Measurements from ENCODE around the gene ZDHHC14. TPM values are rescaled to one million over a fixed set of nuclear protein-coding genes. Genes with fewer than 3 reads are reported as not detected.

The ZDHHC14 gene
- total and polyA plus RNA-seq, 2 experiments from 2014 or later = 3.0 to 7.4 TPM

DNA sequence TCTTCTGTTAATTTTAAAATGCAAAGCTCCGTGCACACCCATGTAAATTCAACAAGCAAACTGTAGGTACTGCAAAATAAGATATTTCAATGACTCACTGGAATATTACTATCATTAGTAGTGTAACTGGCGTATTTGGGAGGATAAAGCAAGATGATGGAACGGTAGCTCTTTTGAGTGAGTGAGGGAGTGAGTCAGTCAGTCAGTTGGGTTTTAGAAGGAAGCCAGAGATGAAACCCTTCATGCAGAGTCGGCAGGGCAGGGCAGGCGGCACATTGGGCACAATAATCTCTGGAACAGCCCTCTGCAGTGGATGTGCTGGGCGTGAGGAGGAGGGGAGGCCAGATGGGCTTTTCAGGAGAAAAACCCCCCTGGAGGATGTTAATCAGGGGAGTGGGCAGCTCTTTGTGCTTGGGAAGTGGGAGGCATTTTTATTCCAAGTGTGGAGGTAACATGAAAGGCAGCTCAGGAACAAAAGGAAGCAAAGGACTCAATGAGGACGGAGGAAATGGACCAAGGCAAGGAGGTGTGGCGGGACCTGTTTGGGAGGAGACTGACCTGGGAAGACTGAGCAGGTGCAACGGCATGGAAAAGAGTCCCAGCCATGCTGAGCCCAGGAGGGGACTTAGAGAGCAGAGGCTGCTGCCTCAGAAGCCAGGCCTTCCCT, 171.2 kb downstream of the ZDHHC14 start:
- Mint-ChIP-seq H3K4me1 (peaks cover 57% of the 10 kb centered on the region), H3K9me3 (no peaks in the 10 kb centered on the region), H3K4me3 (peak overlapping the region; percentile 40), H3K27me3 (ENCODE audit: insufficient read depth, low read depth, poor library complexity) (peaks cover 11% of the 10 kb centered on the region), H3K36me3 (ENCODE audit: low read depth) (no peaks in the 10 kb centered on the region; the same call in 2 of the 3 replicates), H3K27ac (peak overlapping the region; percentile 89)
- H2AFZ ChIP-seq = no peak overlapping the region
- H3K4me2 ChIP-seq = peak overlapping the region; percentile 71
- peak; percentile 96 for ATAC-seq
- H3K4me3 ChIP-seq = peak overlapping the region; percentile 21
- H3K4me1 ChIP-seq (ENCODE audit: insufficient read depth) = peaks cover 42% of the 10 kb centered on the region
- H3K27ac ChIP-seq (ENCODE audit: low read depth) = peak overlapping the region; percentile 94
- H3K9me2 ChIP-seq (ENCODE audit: insufficient read depth) = peaks cover 8% of the 10 kb centered on the region
- no peak for TF ChIP-seq STAT1 (IDR thresholded peaks at IDR 0.05; ENCODE audit: unreplicated experiment)
- TF ChIP-seq, protein P1, sequence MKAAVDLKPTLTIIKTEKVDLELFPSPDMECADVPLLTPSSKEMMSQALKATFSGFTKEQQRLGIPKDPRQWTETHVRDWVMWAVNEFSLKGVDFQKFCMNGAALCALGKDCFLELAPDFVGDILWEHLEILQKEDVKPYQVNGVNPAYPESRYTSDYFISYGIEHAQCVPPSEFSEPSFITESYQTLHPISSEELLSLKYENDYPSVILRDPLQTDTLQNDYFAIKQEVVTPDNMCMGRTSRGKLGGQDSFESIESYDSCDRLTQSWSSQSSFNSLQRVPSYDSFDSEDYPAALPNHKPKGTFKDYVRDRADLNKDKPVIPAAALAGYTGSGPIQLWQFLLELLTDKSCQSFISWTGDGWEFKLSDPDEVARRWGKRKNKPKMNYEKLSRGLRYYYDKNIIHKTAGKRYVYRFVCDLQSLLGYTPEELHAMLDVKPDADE (IDR thresholded peaks at IDR 0.05) = peak; percentile 79
- TF ChIP-seq, protein P2, sequence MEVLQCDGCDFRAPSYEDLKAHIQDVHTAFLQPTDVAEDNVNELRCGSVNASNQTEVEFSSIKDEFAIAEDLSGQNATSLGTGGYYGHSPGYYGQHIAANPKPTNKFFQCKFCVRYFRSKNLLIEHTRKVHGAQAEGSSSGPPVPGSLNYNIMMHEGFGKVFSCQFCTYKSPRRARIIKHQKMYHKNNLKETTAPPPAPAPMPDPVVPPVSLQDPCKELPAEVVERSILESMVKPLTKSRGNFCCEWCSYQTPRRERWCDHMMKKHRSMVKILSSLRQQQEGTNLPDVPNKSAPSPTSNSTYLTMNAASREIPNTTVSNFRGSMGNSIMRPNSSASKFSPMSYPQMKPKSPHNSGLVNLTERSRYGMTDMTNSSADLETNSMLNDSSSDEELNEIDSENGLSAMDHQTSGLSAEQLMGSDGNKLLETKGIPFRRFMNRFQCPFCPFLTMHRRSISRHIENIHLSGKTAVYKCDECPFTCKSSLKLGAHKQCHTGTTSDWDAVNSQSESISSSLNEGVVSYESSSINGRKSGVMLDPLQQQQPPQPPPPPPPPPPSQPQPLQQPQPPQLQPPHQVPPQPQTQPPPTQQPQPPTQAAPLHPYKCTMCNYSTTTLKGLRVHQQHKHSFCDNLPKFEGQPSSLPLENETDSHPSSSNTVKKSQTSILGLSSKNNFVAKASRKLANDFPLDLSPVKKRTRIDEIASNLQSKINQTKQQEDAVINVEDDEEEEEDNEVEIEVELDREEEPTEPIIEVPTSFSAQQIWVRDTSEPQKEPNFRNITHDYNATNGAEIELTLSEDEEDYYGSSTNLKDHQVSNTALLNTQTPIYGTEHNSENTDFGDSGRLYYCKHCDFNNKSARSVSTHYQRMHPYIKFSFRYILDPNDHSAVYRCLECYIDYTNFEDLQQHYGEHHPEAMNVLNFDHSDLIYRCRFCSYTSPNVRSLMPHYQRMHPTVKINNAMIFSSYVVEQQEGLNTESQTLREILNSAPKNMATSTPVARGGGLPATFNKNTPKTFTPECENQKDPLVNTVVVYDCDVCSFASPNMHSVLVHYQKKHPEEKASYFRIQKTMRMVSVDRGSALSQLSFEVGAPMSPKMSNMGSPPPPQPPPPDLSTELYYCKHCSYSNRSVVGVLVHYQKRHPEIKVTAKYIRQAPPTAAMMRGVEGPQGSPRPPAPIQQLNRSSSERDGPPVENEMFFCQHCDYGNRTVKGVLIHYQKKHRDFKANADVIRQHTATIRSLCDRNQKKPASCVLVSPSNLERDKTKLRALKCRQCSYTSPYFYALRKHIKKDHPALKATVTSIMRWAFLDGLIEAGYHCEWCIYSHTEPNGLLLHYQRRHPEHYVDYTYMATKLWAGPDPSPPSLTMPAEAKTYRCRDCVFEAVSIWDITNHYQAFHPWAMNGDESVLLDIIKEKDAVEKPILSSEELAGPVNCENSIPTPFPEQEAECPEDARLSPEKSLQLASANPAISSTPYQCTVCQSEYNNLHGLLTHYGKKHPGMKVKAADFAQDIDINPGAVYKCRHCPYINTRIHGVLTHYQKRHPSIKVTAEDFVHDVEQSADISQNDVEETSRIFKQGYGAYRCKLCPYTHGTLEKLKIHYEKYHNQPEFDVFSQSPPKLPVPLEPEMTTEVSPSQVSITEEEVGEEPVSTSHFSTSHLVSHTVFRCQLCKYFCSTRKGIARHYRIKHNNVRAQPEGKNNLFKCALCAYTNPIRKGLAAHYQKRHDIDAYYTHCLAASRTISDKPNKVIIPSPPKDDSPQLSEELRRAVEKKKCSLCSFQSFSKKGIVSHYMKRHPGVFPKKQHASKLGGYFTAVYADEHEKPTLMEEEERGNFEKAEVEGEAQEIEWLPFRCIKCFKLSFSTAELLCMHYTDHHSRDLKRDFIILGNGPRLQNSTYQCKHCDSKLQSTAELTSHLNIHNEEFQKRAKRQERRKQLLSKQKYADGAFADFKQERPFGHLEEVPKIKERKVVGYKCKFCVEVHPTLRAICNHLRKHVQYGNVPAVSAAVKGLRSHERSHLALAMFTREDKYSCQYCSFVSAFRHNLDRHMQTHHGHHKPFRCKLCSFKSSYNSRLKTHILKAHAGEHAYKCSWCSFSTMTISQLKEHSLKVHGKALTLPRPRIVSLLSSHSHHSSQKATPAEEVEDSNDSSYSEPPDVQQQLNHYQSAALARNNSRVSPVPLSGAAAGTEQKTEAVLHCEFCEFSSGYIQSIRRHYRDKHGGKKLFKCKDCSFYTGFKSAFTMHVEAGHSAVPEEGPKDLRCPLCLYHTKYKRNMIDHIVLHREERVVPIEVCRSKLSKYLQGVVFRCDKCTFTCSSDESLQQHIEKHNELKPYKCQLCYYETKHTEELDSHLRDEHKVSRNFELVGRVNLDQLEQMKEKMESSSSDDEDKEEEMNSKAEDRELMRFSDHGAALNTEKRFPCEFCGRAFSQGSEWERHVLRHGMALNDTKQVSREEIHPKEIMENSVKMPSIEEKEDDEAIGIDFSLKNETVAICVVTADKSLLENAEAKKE (CRISPR knock-in tag; IDR thresholded peaks at IDR 0.05) = peak; percentile 87
- no peak; the same call in 1 of the 2 replicates for TF ChIP-seq CREB1 (CRISPR knock-in tag; IDR thresholded peaks at IDR 0.05; ENCODE audit: low read depth)
- TF ChIP-seq, protein P3, sequence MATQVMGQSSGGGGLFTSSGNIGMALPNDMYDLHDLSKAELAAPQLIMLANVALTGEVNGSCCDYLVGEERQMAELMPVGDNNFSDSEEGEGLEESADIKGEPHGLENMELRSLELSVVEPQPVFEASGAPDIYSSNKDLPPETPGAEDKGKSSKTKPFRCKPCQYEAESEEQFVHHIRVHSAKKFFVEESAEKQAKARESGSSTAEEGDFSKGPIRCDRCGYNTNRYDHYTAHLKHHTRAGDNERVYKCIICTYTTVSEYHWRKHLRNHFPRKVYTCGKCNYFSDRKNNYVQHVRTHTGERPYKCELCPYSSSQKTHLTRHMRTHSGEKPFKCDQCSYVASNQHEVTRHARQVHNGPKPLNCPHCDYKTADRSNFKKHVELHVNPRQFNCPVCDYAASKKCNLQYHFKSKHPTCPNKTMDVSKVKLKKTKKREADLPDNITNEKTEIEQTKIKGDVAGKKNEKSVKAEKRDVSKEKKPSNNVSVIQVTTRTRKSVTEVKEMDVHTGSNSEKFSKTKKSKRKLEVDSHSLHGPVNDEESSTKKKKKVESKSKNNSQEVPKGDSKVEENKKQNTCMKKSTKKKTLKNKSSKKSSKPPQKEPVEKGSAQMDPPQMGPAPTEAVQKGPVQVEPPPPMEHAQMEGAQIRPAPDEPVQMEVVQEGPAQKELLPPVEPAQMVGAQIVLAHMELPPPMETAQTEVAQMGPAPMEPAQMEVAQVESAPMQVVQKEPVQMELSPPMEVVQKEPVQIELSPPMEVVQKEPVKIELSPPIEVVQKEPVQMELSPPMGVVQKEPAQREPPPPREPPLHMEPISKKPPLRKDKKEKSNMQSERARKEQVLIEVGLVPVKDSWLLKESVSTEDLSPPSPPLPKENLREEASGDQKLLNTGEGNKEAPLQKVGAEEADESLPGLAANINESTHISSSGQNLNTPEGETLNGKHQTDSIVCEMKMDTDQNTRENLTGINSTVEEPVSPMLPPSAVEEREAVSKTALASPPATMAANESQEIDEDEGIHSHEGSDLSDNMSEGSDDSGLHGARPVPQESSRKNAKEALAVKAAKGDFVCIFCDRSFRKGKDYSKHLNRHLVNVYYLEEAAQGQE (IDR thresholded peaks at IDR 0.05; ENCODE audit: unreplicated experiment) = no peak
- TF ChIP-seq EZH2phosphoT487 (IDR thresholded peaks at IDR 0.05; ENCODE audit: unreplicated experiment) = no peak
- TF ChIP-seq JUNB (IDR thresholded peaks at IDR 0.05; ENCODE audit: unreplicated experiment) = no peak
- peak; percentile 71; the same call in 1 of the 2 replicates for TF ChIP-seq ZNF114 (CRISPR knock-in tag; IDR thresholded peaks at IDR 0.05)
- TF ChIP-seq, protein P4, sequence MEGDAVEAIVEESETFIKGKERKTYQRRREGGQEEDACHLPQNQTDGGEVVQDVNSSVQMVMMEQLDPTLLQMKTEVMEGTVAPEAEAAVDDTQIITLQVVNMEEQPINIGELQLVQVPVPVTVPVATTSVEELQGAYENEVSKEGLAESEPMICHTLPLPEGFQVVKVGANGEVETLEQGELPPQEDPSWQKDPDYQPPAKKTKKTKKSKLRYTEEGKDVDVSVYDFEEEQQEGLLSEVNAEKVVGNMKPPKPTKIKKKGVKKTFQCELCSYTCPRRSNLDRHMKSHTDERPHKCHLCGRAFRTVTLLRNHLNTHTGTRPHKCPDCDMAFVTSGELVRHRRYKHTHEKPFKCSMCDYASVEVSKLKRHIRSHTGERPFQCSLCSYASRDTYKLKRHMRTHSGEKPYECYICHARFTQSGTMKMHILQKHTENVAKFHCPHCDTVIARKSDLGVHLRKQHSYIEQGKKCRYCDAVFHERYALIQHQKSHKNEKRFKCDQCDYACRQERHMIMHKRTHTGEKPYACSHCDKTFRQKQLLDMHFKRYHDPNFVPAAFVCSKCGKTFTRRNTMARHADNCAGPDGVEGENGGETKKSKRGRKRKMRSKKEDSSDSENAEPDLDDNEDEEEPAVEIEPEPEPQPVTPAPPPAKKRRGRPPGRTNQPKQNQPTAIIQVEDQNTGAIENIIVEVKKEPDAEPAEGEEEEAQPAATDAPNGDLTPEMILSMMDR (conservative IDR thresholded peaks at IDR 0.05; ENCODE audit: low read depth in 2 of 2) = no peak
- TF ChIP-seq NANOG (IDR thresholded peaks at IDR 0.05; ENCODE audit: borderline replicate concordance) = peak; percentile 97
- no peak; the same call in none of the 2 replicates for TF ChIP-seq POLR2AphosphoS5 (IDR thresholded peaks at IDR 0.05; ENCODE audit: low read depth)
- H3K27me3 ChIP-seq (ENCODE audit: insufficient read depth) = no peaks in the 10 kb centered on the region
- no peaks in the 10 kb centered on the region for H3K79me2 ChIP-seq (replicated peaks; ENCODE audit: insufficient read depth)
- H3K36me3 ChIP-seq (ENCODE audit: insufficient read depth) = no peaks in the 10 kb centered on the region
- no peaks in the 10 kb centered on the region for H4K20me1 ChIP-seq (replicated peaks; ENCODE audit: insufficient read depth)
- peaks cover 14% of the 10 kb centered on the region for H3F3A ChIP-seq (replicated peaks; ENCODE audit: low read depth)
- DNase-seq (ENCODE audit: low spot score) = peak; percentile 97
